ENCODE measurements around the gene CYP3A5.
"Not testable (repeated sequence)": the region's sequence is repeated elsewhere in the genome, so short reads cannot be mapped to it uniquely, and the experiment has no call there.

DNA sequence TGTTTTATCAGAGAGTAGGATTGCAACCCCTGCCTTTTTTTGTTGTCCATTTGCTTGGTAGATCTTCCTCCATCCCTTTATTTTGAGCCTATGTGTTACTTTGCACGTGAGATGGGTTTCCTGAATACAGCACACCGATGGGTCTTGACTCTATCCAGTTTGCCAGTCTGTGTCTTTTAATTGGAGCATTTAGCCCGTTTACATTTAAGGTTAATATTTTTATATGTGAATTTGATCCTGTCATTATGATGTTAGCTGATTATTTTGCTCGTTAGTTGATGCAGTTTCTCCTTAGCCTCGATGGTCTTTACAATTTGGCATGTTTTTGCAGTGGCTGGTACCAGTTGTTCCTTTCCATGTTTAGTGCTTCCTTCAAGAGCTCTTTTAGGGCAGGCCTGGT, 21.9 kb downstream of the CYP3A5 start:
- not testable (repeated sequence) for TF ChIP-seq POLR2A, CTCF (IDR thresholded peaks at IDR 0.05)
